GM12892 (cell line): Measurements from ENCODE around the gene ASB17. TPM values are rescaled to one million over a fixed set of nuclear protein-coding genes. Genes with fewer than 3 reads are reported as not detected.
"Not testable (repeated sequence)": the region's sequence is repeated elsewhere in the genome, so short reads cannot be mapped to it uniquely, and the experiment has no call there.

Source experiments
- DNase-seq: peaks from one replicate; pipeline ENCODE4 v3.0.0; 2011; ENCODE audit not compliant: insufficient read length
- FAIRE-seq: peaks from 2 replicates; lab custom pipeline; 2011; peaks lifted over from hg19 to GRCh38; lab: Jason Lieb, UNC
- POLR2A ChIP-seq: IDR thresholded peaks from 2 replicates; pipeline ENCODE4 v1.6.1; 2011; ENCODE audit warnings: low read depth, low read length, control low read depth
- POLR2AphosphoS5 ChIP-seq: IDR thresholded peaks from 2 replicates; pipeline ENCODE4 v1.6.1; 2011; ENCODE audit warnings: low read depth, low read length, control low read depth
- TAF1 ChIP-seq: IDR thresholded peaks from 2 replicates; pipeline ENCODE4 v1.6.1; 2011; ENCODE audit warnings: low read depth, mild to moderate bottlenecking, control low read depth, low read length, borderline replicate concordance
- polyA plus RNA-seq: library from polyadenylated mRNA; unstranded; fragments of >200 nt; gene quantifications from one replicate; pipeline ENCODE4 v1.2.1, GENCODE V29; 2012; ENCODE audit warnings: missing spikeins, inconsistent platforms; ENCODE audit not compliant: missing spikeins

The ASB17 gene, protein sequence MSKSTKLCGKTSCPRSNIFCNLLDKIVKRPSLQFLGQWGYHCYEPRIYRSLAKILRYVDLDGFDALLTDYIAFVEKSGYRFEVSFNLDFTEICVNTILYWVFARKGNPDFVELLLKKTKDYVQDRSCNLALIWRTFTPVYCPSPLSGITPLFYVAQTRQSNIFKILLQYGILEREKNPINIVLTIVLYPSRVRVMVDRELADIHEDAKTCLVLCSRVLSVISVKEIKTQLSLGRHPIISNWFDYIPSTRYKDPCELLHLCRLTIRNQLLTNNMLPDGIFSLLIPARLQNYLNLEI
- polyA plus RNA-seq: not detected

DNA sequence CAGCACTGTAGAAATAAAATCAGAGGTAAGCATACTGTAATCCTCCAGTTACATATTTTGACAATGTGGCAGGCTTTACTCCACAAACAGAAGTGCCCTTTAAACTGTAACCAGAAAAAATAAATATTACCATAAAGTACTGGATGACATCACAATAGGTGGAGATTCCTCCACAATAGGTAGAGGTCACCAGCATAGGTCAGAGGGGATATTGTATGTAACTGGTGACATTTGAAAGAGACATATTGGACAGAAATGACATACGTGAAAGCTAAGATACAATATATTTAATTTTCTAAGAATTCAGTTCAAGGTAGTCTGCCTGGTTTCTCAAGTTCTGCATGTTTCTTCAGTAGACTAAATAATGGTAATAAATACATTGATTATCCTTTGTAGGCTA lies at the start of gene ASB17:
Gene ASB17 (minus strand): TSS at position 101 of the 400 bp plus-strand sequence. CDS start 113 bp downstream, outside the sequence.
- DNase-seq (no peak), FAIRE-seq (no peak)
- TF ChIP-seq POLR2AphosphoS5: no peak
- no peak for TF ChIP-seq POLR2A
- no peak for TF ChIP-seq TAF1

DNA sequence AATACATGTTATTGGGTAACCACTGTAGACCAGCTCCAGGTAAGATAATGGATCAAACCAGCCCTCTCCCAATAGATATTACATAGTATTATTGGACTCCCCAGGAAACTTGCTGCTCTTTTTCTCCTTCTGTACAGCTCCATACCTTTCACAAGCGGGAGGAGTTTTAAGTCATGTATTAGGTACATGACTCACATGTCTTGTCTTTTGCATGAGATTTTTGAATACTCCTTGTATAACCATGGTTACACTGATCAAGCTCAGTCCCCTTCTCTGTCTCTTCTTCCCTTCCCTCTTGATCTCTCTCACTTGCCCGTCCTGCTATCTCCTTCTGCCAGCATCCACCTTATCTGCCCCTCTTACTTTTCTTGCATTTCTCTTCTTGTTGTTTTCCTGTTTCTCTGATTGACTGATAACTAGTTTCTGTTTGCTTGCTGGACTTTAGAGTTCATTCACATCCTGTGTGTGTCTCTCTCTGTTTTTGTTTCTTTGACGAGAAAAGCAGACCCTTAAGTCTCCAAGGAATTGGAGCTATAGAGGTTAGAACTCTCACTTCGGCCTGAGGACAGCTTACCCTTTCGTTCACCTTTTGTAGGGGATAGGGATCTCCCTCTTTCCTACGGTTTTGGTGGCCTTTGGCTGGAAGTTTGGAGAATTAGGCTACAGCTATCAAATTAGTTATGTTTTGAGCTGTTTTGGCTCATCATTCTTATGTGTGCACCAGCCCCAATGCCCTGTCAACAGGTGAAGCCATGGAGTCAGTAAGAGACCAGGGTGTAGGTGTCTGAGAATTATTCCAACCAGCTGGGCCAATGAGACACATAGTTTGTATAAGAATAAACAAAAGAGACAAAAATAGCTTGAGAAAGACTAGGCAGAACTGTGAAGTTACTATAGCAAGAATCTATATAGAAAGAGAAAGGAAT lies 49.0 kb upstream of the ASB17 start:
- DNase-seq (no peak), FAIRE-seq (no peak)
- TF ChIP-seq TAF1 (no peak), POLR2A (no peak), POLR2AphosphoS5 (no peak)

DNA sequence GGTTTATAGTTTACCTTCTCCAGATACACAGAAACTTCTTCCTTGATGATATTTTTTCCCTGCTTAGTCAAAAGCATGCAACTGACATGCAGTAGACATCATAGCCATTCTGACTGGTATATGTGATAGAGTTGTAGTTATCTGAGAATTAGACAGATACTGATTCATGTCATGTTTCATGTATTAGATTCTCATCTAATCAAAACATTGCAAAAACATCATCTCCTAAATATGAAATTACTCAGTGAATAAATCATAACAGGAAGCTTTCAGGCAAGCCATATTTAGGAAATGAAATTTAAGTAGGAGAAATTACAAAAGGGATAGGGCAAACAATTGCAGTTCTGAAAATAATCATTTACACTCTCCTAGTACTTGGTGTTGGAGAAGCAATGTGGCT lies 38.4 kb upstream of the ASB17 start:
- DNase-seq: no peak
- FAIRE-seq: no peak
- TF ChIP-seq TAF1 (no peak), POLR2A (no peak), POLR2AphosphoS5 (no peak)

DNA sequence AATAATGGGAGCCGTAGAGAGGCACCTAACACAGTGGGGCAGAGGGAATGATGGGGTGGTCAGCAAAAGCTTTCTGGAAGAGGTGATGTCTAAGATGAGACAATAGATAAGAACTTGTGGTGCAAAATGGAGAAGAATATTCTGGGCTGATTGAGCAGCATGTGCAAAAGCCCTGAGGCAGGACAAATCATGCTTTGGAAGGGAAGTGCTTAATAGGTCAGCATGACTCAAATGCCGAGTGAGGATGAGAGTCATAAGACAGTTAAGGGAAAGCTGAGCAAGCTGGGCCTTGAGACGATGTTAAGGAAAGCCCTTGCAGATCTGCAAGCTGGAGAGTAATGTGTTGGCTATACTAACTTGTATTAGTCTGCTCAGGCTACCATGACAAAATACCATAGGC lies 37.3 kb upstream of the ASB17 start:
- no peak for FAIRE-seq
- DNase-seq: no peak
- no peak for TF ChIP-seq POLR2AphosphoS5

DNA sequence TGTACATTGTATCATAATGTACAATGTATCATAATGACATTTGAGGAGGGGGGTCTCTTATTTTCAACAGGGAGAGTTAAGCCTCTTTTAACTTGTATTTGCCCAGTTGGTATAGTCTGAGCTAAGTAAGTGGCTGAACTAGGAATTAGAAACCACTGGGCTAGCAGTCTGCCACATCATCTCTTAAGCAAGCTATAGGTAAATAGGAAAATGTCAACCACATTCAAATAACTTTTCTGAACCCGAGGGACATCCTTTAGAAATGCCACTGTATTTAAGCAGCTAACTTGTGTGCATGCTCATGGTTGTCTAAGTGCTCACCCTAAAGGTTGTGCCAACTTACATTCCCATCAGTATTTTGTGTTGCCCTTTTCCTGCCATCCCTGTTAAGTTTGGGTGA lies 35.5 kb upstream of the ASB17 start:
- TF ChIP-seq POLR2A (no peak), TAF1 (no peak), POLR2AphosphoS5 (no peak)
- no peak for DNase-seq
- FAIRE-seq: no peak

DNA sequence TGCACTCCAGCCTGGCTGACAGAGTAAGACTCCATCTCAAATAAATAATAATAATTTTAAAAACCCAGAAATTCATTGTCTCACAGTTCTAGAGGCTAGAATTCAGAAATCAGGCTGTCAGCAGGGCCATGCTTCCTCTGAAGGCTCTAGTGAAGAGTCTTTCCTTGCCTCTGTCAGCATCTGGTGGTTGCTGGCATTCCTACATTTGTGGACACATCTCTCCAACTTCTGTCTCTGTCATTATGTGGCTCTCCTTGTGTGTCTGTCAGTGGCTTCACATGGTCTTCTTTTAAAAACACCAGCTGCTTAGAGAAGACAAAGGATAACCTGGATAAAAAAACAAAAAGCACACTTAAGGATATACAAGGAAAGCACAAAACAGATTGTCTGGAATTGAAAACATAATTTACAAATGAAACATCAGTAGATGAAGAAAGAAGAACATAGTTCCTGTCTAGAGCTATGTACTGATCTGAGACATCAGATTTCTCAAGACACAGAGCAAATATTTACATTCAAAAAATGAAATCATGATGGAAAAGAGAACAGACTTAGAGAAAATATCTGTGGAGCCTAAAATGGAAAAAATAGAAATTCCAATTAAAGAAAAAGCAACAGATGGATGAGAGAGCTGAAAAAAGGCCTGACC lies 32.7 kb upstream of the ASB17 start:
- TF ChIP-seq POLR2A (no peak), POLR2AphosphoS5 (no peak), TAF1 (no peak)
- FAIRE-seq (no peak), DNase-seq (no peak)

DNA sequence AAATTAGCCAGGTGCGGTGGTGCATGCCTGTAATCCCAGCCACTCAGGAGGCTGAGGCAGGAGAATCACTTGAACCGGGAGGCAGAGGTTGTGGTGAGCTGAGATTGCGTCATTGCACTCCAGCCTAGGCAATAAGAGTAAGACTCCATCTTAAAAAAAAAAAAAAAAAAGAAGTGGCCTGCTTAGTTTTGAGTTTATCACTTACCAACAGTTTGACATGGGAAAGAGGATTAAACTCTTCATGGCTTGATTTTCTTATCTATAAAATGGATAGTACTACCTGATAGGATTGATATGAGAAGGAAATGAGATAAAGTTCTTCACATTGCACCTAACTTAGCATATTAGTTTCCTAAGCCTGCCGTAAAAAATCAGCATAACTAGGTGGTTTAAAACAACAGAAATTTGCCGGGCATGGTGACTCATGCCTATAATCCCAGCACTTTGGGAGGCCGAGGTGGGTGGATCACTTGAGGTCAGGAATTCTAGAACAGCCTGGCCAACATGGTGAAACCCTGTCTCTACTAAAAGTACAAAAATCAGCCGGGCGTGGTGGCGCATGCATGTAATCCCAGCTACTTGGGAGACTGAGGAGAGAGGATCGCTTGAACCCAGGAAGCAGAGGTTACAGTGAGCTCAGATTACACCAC lies 32.0 kb upstream of the ASB17 start:
- DNase-seq, FAIRE-seq: not testable (repeated sequence)

DNA sequence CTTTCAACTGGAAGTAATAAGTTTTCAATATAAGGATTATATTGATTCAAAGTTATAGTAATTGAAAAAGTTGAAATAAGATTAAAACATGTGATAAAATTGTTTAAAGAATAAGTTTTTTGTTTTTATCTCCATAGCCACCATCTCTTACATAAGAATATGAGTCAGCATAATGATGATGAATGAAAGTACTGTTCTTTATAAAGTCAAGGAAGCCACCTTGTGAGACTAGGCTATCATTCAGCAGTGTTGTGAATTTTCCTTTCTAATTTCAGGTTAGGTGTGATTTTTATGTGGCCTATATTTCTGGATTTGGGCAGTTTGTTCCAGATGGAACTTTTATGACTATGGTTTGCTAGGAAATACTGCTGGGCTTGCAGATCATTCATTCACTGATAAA lies 22.4 kb upstream of the ASB17 start:
- no peak for FAIRE-seq

DNA sequence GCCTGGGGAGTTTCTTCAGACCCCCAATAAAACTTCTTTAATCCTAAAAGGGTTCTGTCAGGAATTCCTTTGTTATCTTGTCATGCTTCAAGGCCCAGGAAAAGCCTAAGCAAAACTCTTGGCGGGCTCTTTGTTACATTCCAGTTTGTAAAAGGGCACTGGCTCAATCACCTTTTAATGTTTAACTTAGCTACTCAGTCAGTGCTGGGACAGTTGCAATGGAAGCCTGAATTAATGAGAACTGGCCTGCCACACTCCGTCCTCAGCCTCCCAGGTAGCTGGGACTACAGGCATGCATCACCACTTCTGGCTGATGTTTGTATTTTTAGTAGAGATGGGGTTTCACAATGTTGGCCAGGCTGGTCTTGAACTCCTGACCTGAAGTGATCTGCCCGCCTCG lies 21.3 kb upstream of the ASB17 start:
- DNase-seq (no peak), FAIRE-seq (no peak)
- TF ChIP-seq TAF1: no peak
- TF ChIP-seq POLR2AphosphoS5: no peak
- no peak for TF ChIP-seq POLR2A

More for the DNA sequence above, 22.4 kb upstream of the ASB17 start:
- TF ChIP-seq POLR2AphosphoS5: no peak
- no peak for TF ChIP-seq POLR2A
- no peak for TF ChIP-seq TAF1
- DNase-seq: no peak

DNA sequence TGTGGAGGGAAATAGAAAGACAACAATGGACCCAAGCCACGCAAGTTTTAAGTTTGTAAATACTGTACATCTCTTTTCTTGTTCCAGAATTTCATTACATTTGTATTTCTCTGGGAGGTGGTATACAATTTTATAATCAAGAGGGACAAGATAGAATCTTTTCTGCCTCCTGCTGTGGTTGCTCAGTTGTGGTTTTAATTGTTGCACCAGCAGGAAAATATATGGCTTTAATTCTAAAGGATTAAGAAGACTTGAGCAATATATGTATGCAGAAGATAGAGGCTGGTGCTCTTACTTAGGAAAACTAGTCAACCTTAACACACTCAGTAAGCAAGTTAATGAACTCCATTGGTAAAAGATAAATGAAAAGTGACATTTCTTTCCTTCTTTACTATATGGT lies 19.8 kb upstream of the ASB17 start:
- TF ChIP-seq POLR2A (no peak), TAF1 (no peak), POLR2AphosphoS5 (no peak)
- no peak for FAIRE-seq
- DNase-seq: no peak

DNA sequence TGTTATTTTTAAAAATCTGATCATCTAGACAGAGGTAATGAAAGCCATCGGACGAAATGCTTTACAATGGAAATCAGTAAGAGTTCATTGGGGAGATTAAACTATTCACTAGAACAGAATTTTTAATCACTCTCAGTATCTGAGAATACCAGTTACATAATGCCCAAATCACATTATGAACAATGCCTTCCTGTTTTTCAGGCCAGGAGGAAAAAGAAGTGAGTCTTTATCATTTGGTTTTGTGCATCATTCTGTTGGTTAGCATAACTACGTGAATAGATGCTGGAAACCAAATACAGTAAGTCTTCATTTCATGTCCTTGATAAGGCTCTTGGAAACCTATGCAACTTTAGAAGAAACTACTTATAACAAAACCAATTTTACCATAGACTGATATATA lies 18.0 kb upstream of the ASB17 start:
- DNase-seq (no peak), FAIRE-seq (no peak)
- TF ChIP-seq TAF1 (no peak), POLR2AphosphoS5 (no peak), POLR2A (no peak)

DNA sequence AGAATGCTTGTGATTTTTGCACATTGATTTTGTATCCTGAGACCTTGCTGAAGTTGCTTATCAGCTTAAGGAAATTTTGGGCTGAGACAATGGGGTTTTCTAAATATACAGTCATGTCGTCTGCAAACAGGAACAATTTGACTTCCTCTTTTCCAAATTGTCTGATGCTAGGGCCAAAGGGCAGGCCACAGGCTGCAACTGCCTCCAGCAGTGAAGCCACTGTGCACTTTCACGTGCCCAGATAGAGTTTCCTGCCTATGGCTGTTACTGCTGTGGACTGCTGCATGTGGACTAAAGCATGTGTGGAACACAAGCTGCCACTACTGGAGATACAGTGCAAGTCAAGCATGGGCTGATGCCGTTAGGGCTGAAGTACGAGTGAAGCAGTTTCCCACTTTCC lies 10.8 kb upstream of the ASB17 start:
- not testable (repeated sequence) for FAIRE-seq, DNase-seq
